SU-DHL-6 (cell line): ENCODE measurements around the gene ADAD2.

Experiments used
- H2AFZ ChIP-seq: fragments of 200-600 bp; sonication (generic); 2 replicates; pipeline ENCODE4 v1.6.1; 2014; ENCODE audit warnings: low read depth, mild to moderate bottlenecking, moderate library complexity, mixed read lengths, antibody characterized with exemption, low read length; ENCODE audit not compliant: severe bottlenecking
- H3F3A ChIP-seq: fragments of 200-600 bp; shearing (Covaris generic); 2 replicates; pipeline ENCODE4 v1.6.0; 2016; ENCODE audit warnings: antibody characterized with exemption, mild to moderate bottlenecking; ENCODE audit not compliant: insufficient read depth
- H3K27ac ChIP-seq: fragments of 200-600 bp; sonication (generic); 2 replicates; pipeline ENCODE4 v1.5.1; 2016; ENCODE audit warnings: low read depth, mild to moderate bottlenecking, low read length, moderate library complexity, mixed read lengths
- H3K27me3 ChIP-seq: fragments of 200-600 bp; sonication (generic), shearing (Covaris generic); 2 replicates; pipeline ENCODE4 v1.6.0; 2014; ENCODE audit warnings: mild to moderate bottlenecking, low read length
- H3K36me3 ChIP-seq: fragments of 200-600 bp; sonication (generic); 2 replicates; pipeline ENCODE4 v1.6.1; 2014; ENCODE audit warnings: mild to moderate bottlenecking, low read length, mixed read lengths
- H3K4me2 ChIP-seq: fragments of 300-600, 200-600 bp; shearing (Covaris generic), sonication (generic); 2 replicates; pipeline ENCODE4 v1.6.0; 2014; ENCODE audit warnings: low read length, low read depth, mild to moderate bottlenecking; ENCODE audit not compliant: poor library complexity, severe bottlenecking
- H3K4me3 ChIP-seq: fragments of 200-600 bp; sonication (generic); 2 replicates; pipeline ENCODE4 v1.5.1; 2014; ENCODE audit warnings: antibody characterized with exemption, low read length, mild to moderate bottlenecking, mixed read lengths; ENCODE audit not compliant: insufficient read depth, poor library complexity, severe bottlenecking
- H3K79me2 ChIP-seq: fragments of 200-600 bp; sonication (generic); 2 replicates; pipeline ENCODE4 v1.6.1; 2014; ENCODE audit warnings: mild to moderate bottlenecking, low read length, moderate library complexity; ENCODE audit not compliant: insufficient read depth
- H3K9ac ChIP-seq: fragments of 200-600 bp; sonication (generic); 2 replicates; pipeline ENCODE4 v1.7.0; 2014; ENCODE audit warnings: mild to moderate bottlenecking, low read length
- H3K9me2 ChIP-seq: fragments of 200-600 bp; sonication (generic); replicated peaks from 2 replicates; pipeline ENCODE4 v1.6.1; 2014; ENCODE audit warnings: low read length; ENCODE audit not compliant: insufficient read depth
- H3K9me3 ChIP-seq: fragments of 200-600 bp; sonication (generic); 2 replicates; pipeline ENCODE4 v1.6.1; 2014; ENCODE audit warnings: low read length, mixed read lengths; ENCODE audit not compliant: insufficient read depth
- H4K20me1 ChIP-seq: fragments of 200-600 bp; sonication (generic); 2 replicates; pipeline ENCODE4 v1.6.1; 2014; ENCODE audit warnings: low read depth, mild to moderate bottlenecking, antibody characterized with exemption, low read length, moderate library complexity, mixed read lengths
- CTCF ChIP-seq: fragments of 200-600 bp; sonication (generic); IDR thresholded peaks from one replicate; pipeline ENCODE4 v1.5.1; 2017; ENCODE audit warnings: antibody characterized with exemption, mild to moderate bottlenecking, low read length, moderate library complexity; ENCODE audit not compliant: insufficient read depth, poor library complexity, severe bottlenecking
- EZH2phosphoT487 ChIP-seq: fragments of 200-600 bp; sonication (generic), shearing (Covaris generic); conservative IDR thresholded peaks from 2 replicates; pipeline ENCODE4 v1.6.1; 2018; ENCODE audit warnings: mild to moderate bottlenecking, antibody characterized with exemption, low read length, moderate library complexity, mixed read lengths

ADAD2 gene

GRCh38 chr16:84205976-84206691 lies 15.2 kb downstream of the ADAD2 start:
- no peak for TF ChIP-seq EZH2phosphoT487
- H4K20me1 ChIP-seq, result no peaks in the 10 kb centered on the region

GRCh38 chr16:84207251-84207650 lies 16.3 kb downstream of the ADAD2 start:
- Histone ChIP-seq H3K27ac (no peak overlapping the region), H3K9ac (no peak overlapping the region)

More at GRCh38 chr16:84205976-84206691, 15.2 kb downstream of the ADAD2 start:
- Histone ChIP-seq H3F3A (no peaks in the 10 kb centered on the region), H3K27me3 (no peaks in the 10 kb centered on the region), H3K27ac (no peak overlapping the region), H3K9ac (no peak overlapping the region), H3K36me3 (no peaks in the 10 kb centered on the region), H3K79me2 (no peaks in the 10 kb centered on the region), H3K9me2 (no peaks in the 10 kb centered on the region), H2AFZ (no peak overlapping the region), H3K9me3 (no peaks in the 10 kb centered on the region), H3K4me3 (no peak overlapping the region), H3K4me2 (no peak overlapping the region)

GRCh38 chr16:84207879-84208278 lies 16.9 kb downstream of the ADAD2 start:
- H3K27ac ChIP-seq, result no peak overlapping the region
- no peaks in the 10 kb centered on the region for H3F3A ChIP-seq
- H3K4me3 ChIP-seq, result no peak overlapping the region
- no peaks in the 10 kb centered on the region for H3K9me2 ChIP-seq
- no peaks in the 10 kb centered on the region for H4K20me1 ChIP-seq
- no peaks in the 10 kb centered on the region for H3K27me3 ChIP-seq
- no peak overlapping the region for H2AFZ ChIP-seq
- H3K79me2 ChIP-seq, result no peaks in the 10 kb centered on the region
- no peaks in the 10 kb centered on the region for H3K36me3 ChIP-seq
- TF ChIP-seq EZH2phosphoT487 (no peak), CTCF (no peak)
- no peaks in the 10 kb centered on the region for H3K9me3 ChIP-seq
- no peak overlapping the region for H3K9ac ChIP-seq
- no peak overlapping the region for H3K4me2 ChIP-seq

More at GRCh38 chr16:84207251-84207650, 16.3 kb downstream of the ADAD2 start:
- H3K9me2 ChIP-seq, result no peaks in the 10 kb centered on the region
- H4K20me1 ChIP-seq, result no peaks in the 10 kb centered on the region
- no peaks in the 10 kb centered on the region for H3F3A ChIP-seq
- no peak overlapping the region for H2AFZ ChIP-seq
- no peaks in the 10 kb centered on the region for H3K36me3 ChIP-seq
- no peak overlapping the region for H3K4me2 ChIP-seq
- H3K79me2 ChIP-seq, result no peaks in the 10 kb centered on the region
- no peak overlapping the region for H3K4me3 ChIP-seq
- no peaks in the 10 kb centered on the region for H3K27me3 ChIP-seq
- TF ChIP-seq EZH2phosphoT487, result no peak
- no peak for TF ChIP-seq CTCF
- H3K9me3 ChIP-seq, result no peaks in the 10 kb centered on the region

- no peak overlapping the region for H2AFZ ChIP-seq
- no peaks in the 10 kb centered on the region for H3K9me3 ChIP-seq
- no peak overlapping the region for H3K9ac ChIP-seq
- H3K27ac ChIP-seq, result no peak overlapping the region
- no peaks in the 10 kb centered on the region for H3K9me2 ChIP-seq
- H3K36me3 ChIP-seq, result no peaks in the 10 kb centered on the region
- H3F3A ChIP-seq, result no peaks in the 10 kb centered on the region
- no peaks in the 10 kb centered on the region for H3K79me2 ChIP-seq
- H4K20me1 ChIP-seq, result no peaks in the 10 kb centered on the region
- no peaks in the 10 kb centered on the region for H3K27me3 ChIP-seq
- H3K4me2 ChIP-seq, result no peak overlapping the region
- TF ChIP-seq CTCF (no peak), EZH2phosphoT487 (no peak)
- no peak overlapping the region for H3K4me3 ChIP-seq
These were observed 19.0 kb downstream of the ADAD2 start for GRCh38 chr16:84209989-84210388.
